ENCODE results near the gene PYROXD2. TPM values are rescaled to one million over a fixed set of nuclear protein-coding genes. Genes with fewer than 3 reads are reported as not detected.

Gene PYROXD2
- polyA plus RNA-seq, 1 of the 3 experiments (the other 2 are of a cell fraction), result 26.7 TPM

DNA sequence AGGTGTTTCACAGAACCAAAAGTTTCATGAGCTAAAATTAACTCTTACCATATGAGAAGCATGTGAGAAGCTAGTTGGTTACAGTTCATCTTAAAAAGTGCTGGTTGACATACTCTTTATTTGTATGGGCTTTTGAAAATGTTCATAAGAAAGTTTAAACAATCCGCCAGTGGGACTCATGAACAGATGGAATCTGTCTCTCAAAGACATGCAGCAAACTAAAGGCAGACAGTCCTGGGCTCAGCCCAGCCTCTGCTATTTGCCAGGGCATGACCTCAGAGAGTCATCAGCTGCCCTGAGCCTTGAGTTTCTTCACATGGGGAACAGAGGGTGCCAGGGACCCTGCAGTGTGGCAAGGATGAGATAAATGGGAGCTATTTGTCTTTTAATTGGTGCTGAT lies 3.2 kb downstream of the PYROXD2 start:
- Histone ChIP-seq H3K36me3 (replicated peaks in 1 of 2; ENCODE audit: control insufficient read depth in 1 of 2, insufficient read depth in 2 of 2, low read length in 1 of 2) (no peaks in the 10 kb centered on the region), H4K20me1 (ENCODE audit: insufficient read depth) (no peaks in the 10 kb centered on the region), H3K9me3 (no peaks in the 10 kb centered on the region), H3K27me3 (ENCODE audit: insufficient read depth) (no peaks in the 10 kb centered on the region), H3K27ac (ENCODE audit: low read depth in 2 of 2, low read length in 1 of 2) (no peak overlapping the region), H3F3A (replicated peaks; ENCODE audit: insufficient read depth) (no peaks in the 10 kb centered on the region), H3K4me1 (ENCODE audit: control insufficient read depth in 1 of 2, insufficient read depth in 2 of 2, low read depth in 1 of 2, low read length in 1 of 2) (peaks cover 6 to 17% of the 10 kb centered on the region in 2 experiments; a peak in 2 of 4 replicates), H3K4me3 (ENCODE audit: low read depth in 2 of 2, low read length in 1 of 2) (no peak overlapping the region), H2AFZ (ENCODE audit: low read depth) (no peak overlapping the region), H3K9ac (no peak overlapping the region), H3K9me2 (no peaks in the 10 kb centered on the region), H3K79me2 (ENCODE audit: insufficient read depth) (peaks cover 16% of the 10 kb centered on the region; the same call in 1 of the 2 replicates), H3K4me2 (no peak overlapping the region)
- ChIA-PET CTCF (interaction anchor here (2.3 kb wide), 1 partner anchor 14 kb away, joined by 9 read pairs; no protein-coding TSS in a partner anchor), POLR2A (interaction anchor here (0.5 kb wide), 1 partner anchor 7 kb away, joined by 3 read pairs; no protein-coding TSS in a partner anchor)
- WGBS (ENCODE audit: low lambda C conversion rate), result 100% methylated on average over 1 of the region's 1 CpG
- no peak for TF ChIP-seq USF2 (IDR thresholded peaks at IDR 0.05; ENCODE audit: borderline replicate concordance, low read depth, low read length)
- TF ChIP-seq SIN3A (IDR thresholded peaks at IDR 0.05; ENCODE audit: borderline replicate concordance, low read depth, low read length), result no peak
- no peak for TF ChIP-seq PBX3 (IDR thresholded peaks at IDR 0.05)
- TF ChIP-seq FOXM1 (IDR thresholded peaks at IDR 0.05; ENCODE audit: low read depth), result no peak
- no peak for TF ChIP-seq MXI1 (IDR thresholded peaks at IDR 0.05; ENCODE audit: low read depth, low read length)
- TF ChIP-seq MEF2A (IDR thresholded peaks at IDR 0.05; ENCODE audit: borderline replicate concordance, low read depth), result no peak
- TF ChIP-seq EP300 (IDR thresholded peaks at IDR 0.05; ENCODE audit: borderline replicate concordance in 1 of 2, low read depth in 1 of 2, low read length in 1 of 2), result no peak
- TF ChIP-seq CHD2 (IDR thresholded peaks at IDR 0.05; ENCODE audit: low read length, partially characterized antibody), result no peak
- TF ChIP-seq ZBTB33 (IDR thresholded peaks at IDR 0.05; ENCODE audit: borderline replicate concordance, low read depth), result no peak
- TF ChIP-seq RAD21 (IDR thresholded peaks at IDR 0.05; ENCODE audit: low read length), result no peak
- TF ChIP-seq YY1 (IDR thresholded peaks at IDR 0.05; ENCODE audit: low read depth), result no peak
- no peak for TF ChIP-seq NFIC (IDR thresholded peaks at IDR 0.05; ENCODE audit: borderline replicate concordance)
- no peak for TF ChIP-seq ELF1 (IDR thresholded peaks at IDR 0.05)
- TF ChIP-seq TCF12 (IDR thresholded peaks at IDR 0.05), result no peak
- TF ChIP-seq JUND (IDR thresholded peaks at IDR 0.05), result no peak
- DNase-seq, result no peak

GRCh38 chr10:98411166-98411565 lies 3.8 kb downstream of the PYROXD2 start:
- TF ChIP-seq TEAD4 (IDR thresholded peaks at IDR 0.05; ENCODE audit: borderline replicate concordance, insufficient read depth) (no peak), USF1 (IDR thresholded peaks at IDR 0.05; ENCODE audit: borderline replicate concordance, low read depth) (no peak), REST (IDR thresholded peaks at IDR 0.05; ENCODE audit: low read depth, low read length) (no peak)
- H2AFZ ChIP-seq (ENCODE audit: low read depth), result no peak overlapping the region

More at GRCh38 chr10:98411166-98411565, 3.8 kb downstream of the PYROXD2 start:
- no peak overlapping the region for H3K4me2 ChIP-seq
- no peaks in the 10 kb centered on the region for H3F3A ChIP-seq (replicated peaks; ENCODE audit: insufficient read depth)
- POLR2A ChIA-PET, result no interaction called here
- H3K9ac ChIP-seq, result no peak overlapping the region
- CTCF ChIA-PET, result interaction anchor here (2.3 kb wide), 1 partner anchor 14 kb away, joined by 9 read pairs; no protein-coding TSS in a partner anchor
- no peaks in the 10 kb centered on the region for H3K36me3 ChIP-seq (replicated peaks in 1 of 2; ENCODE audit: control insufficient read depth in 1 of 2, insufficient read depth in 2 of 2, low read length in 1 of 2)
- H3K4me1 ChIP-seq (ENCODE audit: control insufficient read depth in 1 of 2, insufficient read depth in 2 of 2, low read depth in 1 of 2, low read length in 1 of 2), result peaks cover 6 to 17% of the 10 kb centered on the region in 2 experiments; a peak in 2 of 4 replicates
- WGBS (ENCODE audit: low lambda C conversion rate), result 92% methylated on average over 10 of the region's 11 CpGs
- no peaks in the 10 kb centered on the region for H3K9me2 ChIP-seq
- DNase-seq, result no peak
- H4K20me1 ChIP-seq (ENCODE audit: insufficient read depth), result no peaks in the 10 kb centered on the region
- H3K4me3 ChIP-seq (ENCODE audit: low read depth in 2 of 2, low read length in 1 of 2), result no peak overlapping the region
- H3K27me3 ChIP-seq (ENCODE audit: insufficient read depth), result no peaks in the 10 kb centered on the region
- H3K79me2 ChIP-seq (ENCODE audit: insufficient read depth), result peaks cover 16% of the 10 kb centered on the region; the same call in 1 of the 2 replicates
- no peak overlapping the region for H3K27ac ChIP-seq (ENCODE audit: low read depth in 2 of 2, low read length in 1 of 2)
- no peaks in the 10 kb centered on the region for H3K9me3 ChIP-seq
